Measurements from ENCODE around the gene DYRK4. TPM values are rescaled to one million over a fixed set of nuclear protein-coding genes. Genes with fewer than 3 reads are reported as not detected.

Gene DYRK4
- total RNA-seq, 1 experiment from 2014 or later: 8.8 TPM

DNA sequence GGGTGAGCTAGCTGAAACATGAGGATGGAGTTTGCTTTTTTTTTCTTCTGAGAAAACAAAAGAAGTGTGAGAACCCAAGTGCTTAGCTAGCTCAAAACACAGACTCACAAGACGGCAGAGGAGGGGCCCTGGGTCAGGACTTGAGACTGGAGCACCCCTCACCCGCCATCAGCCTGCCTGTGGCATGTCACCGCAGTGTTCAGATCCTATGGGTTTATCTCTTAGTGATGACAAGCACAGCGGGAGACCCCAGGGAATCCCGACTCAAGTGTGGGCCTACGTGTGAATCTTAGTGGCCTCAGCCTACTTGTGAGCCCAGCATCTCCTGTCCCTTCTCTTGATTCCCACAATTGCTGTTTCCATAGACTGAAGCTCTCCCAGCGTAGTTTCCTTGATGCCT is 22.9 kb downstream of the DYRK4 start:
- POLR2A ChIA-PET: no interaction called here
- CTCF ChIA-PET: no interaction called here
- Mint-ChIP-seq H3K27ac (no peak overlapping the region), H3K4me1 (peaks cover 34% of the 10 kb centered on the region), H3K36me3 (no peaks in the 10 kb centered on the region), H3K27me3 (ENCODE audit: low read depth) (peaks cover 3% of the 10 kb centered on the region), H3K4me3 (no peak overlapping the region), H3K9me3 (peaks cover 8% of the 10 kb centered on the region)
- ATAC-seq (no peak), DNase-seq (ENCODE audit: low spot score) (no peak)
- TF ChIP-seq, protein P1, sequence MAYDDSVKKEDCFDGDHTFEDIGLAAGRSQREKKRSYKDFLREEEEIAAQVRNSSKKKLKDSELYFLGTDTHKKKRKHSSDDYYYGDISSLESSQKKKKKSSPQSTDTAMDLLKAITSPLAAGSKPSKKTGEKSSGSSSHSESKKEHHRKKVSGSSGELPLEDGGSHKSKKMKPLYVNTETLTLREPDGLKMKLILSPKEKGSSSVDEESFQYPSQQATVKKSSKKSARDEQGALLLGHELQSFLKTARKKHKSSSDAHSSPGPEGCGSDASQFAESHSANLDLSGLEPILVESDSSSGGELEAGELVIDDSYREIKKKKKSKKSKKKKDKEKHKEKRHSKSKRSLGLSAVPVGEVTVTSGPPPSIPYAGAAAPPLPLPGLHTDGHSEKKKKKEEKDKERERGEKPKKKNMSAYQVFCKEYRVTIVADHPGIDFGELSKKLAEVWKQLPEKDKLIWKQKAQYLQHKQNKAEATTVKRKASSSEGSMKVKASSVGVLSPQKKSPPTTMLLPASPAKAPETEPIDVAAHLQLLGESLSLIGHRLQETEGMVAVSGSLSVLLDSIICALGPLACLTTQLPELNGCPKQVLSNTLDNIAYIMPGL (CRISPR knock-in tag; IDR thresholded peaks at IDR 0.05): no peak
- TF ChIP-seq, protein P2, sequence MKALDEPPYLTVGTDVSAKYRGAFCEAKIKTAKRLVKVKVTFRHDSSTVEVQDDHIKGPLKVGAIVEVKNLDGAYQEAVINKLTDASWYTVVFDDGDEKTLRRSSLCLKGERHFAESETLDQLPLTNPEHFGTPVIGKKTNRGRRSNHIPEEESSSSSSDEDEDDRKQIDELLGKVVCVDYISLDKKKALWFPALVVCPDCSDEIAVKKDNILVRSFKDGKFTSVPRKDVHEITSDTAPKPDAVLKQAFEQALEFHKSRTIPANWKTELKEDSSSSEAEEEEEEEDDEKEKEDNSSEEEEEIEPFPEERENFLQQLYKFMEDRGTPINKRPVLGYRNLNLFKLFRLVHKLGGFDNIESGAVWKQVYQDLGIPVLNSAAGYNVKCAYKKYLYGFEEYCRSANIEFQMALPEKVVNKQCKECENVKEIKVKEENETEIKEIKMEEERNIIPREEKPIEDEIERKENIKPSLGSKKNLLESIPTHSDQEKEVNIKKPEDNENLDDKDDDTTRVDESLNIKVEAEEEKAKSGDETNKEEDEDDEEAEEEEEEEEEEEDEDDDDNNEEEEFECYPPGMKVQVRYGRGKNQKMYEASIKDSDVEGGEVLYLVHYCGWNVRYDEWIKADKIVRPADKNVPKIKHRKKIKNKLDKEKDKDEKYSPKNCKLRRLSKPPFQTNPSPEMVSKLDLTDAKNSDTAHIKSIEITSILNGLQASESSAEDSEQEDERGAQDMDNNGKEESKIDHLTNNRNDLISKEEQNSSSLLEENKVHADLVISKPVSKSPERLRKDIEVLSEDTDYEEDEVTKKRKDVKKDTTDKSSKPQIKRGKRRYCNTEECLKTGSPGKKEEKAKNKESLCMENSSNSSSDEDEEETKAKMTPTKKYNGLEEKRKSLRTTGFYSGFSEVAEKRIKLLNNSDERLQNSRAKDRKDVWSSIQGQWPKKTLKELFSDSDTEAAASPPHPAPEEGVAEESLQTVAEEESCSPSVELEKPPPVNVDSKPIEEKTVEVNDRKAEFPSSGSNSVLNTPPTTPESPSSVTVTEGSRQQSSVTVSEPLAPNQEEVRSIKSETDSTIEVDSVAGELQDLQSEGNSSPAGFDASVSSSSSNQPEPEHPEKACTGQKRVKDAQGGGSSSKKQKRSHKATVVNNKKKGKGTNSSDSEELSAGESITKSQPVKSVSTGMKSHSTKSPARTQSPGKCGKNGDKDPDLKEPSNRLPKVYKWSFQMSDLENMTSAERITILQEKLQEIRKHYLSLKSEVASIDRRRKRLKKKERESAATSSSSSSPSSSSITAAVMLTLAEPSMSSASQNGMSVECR (CRISPR knock-in tag; IDR thresholded peaks at IDR 0.05; ENCODE audit: borderline replicate concordance): no peak
- TF ChIP-seq, protein P3, sequence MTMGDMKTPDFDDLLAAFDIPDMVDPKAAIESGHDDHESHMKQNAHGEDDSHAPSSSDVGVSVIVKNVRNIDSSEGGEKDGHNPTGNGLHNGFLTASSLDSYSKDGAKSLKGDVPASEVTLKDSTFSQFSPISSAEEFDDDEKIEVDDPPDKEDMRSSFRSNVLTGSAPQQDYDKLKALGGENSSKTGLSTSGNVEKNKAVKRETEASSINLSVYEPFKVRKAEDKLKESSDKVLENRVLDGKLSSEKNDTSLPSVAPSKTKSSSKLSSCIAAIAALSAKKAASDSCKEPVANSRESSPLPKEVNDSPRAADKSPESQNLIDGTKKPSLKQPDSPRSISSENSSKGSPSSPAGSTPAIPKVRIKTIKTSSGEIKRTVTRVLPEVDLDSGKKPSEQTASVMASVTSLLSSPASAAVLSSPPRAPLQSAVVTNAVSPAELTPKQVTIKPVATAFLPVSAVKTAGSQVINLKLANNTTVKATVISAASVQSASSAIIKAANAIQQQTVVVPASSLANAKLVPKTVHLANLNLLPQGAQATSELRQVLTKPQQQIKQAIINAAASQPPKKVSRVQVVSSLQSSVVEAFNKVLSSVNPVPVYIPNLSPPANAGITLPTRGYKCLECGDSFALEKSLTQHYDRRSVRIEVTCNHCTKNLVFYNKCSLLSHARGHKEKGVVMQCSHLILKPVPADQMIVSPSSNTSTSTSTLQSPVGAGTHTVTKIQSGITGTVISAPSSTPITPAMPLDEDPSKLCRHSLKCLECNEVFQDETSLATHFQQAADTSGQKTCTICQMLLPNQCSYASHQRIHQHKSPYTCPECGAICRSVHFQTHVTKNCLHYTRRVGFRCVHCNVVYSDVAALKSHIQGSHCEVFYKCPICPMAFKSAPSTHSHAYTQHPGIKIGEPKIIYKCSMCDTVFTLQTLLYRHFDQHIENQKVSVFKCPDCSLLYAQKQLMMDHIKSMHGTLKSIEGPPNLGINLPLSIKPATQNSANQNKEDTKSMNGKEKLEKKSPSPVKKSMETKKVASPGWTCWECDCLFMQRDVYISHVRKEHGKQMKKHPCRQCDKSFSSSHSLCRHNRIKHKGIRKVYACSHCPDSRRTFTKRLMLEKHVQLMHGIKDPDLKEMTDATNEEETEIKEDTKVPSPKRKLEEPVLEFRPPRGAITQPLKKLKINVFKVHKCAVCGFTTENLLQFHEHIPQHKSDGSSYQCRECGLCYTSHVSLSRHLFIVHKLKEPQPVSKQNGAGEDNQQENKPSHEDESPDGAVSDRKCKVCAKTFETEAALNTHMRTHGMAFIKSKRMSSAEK (CRISPR knock-in tag; IDR thresholded peaks at IDR 0.05; ENCODE audit: borderline replicate concordance): no peak
- TF ChIP-seq TCF7 (CRISPR knock-in tag; IDR thresholded peaks at IDR 0.05; ENCODE audit: low read depth) (no peak), ZNF396 (CRISPR knock-in tag; IDR thresholded peaks at IDR 0.05; ENCODE audit: borderline replicate concordance) (no peak)
- TF ChIP-seq, protein P4, sequence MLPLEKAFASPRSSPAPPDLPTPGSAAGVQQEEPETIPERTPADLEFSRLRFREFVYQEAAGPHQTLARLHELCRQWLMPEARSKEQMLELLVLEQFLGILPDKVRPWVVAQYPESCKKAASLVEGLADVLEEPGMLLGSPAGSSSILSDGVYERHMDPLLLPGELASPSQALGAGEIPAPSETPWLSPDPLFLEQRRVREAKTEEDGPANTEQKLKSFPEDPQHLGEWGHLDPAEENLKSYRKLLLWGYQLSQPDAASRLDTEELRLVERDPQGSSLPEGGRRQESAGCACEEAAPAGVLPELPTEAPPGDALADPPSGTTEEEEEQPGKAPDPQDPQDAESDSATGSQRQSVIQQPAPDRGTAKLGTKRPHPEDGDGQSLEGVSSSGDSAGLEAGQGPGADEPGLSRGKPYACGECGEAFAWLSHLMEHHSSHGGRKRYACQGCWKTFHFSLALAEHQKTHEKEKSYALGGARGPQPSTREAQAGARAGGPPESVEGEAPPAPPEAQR (CRISPR knock-in tag; IDR thresholded peaks at IDR 0.05): no peak

DNA sequence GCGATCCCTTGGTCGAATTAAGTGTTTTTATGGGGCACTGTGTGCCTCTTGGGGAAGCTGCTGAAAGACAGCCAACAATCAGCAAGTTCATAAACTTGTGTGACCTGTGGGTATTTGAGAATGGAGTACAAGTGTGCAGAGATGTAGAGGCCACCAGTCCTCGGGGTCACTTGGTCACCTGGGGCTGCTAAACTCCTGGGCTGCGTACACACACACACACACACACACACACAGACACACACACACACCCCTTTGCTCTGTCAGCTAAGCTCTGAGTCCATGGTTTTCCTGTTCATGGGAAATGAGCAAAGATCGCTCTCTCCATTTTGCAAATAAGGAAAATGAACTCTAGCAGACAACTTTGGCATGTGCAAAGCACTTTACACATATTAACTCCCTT is 24.5 kb downstream of the DYRK4 start:
- peaks cover 3% of the 10 kb centered on the region for H3K27me3 Mint-ChIP-seq (ENCODE audit: low read depth)
- ChIA-PET POLR2A (no interaction called here), CTCF (interaction anchor here (0.6 to 1.3 kb wide), 5 partner anchors 14 to 62 kb away, joined by 3 to 5 read pairs (median 3); partner anchors contain the start of genes AKAP3, DYRK4 and NDUFA9)
- H3K27ac Mint-ChIP-seq: no peak overlapping the region
- H3K4me3 Mint-ChIP-seq: no peak overlapping the region
- H3K36me3 Mint-ChIP-seq: no peaks in the 10 kb centered on the region
- DNase-seq (ENCODE audit: low spot score) (no peak), ATAC-seq (no peak)
- no peak for TF ChIP-seq ZNF317 (CRISPR knock-in tag; IDR thresholded peaks at IDR 0.05; ENCODE audit: borderline replicate concordance, low read depth)
- no peak for TF ChIP-seq ZNF138 (CRISPR knock-in tag; conservative IDR thresholded peaks at IDR 0.05)
- no peak for TF ChIP-seq ZBTB21 (CRISPR knock-in tag; IDR thresholded peaks at IDR 0.05; ENCODE audit: borderline replicate concordance)
- TF ChIP-seq, protein P5, sequence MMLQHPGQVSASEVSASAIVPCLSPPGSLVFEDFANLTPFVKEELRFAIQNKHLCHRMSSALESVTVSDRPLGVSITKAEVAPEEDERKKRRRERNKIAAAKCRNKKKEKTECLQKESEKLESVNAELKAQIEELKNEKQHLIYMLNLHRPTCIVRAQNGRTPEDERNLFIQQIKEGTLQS (CRISPR knock-in tag; conservative IDR thresholded peaks at IDR 0.05): no peak
- H3K4me1 Mint-ChIP-seq: peaks cover 24% of the 10 kb centered on the region
- H3K9me3 Mint-ChIP-seq: peaks cover 8% of the 10 kb centered on the region
